Ovary (tissue), 9 donors: Measurements from ENCODE around the gene RASAL2. TPM values are rescaled to one million over a fixed set of nuclear protein-coding genes. Genes with fewer than 3 reads are reported as not detected.

Source experiments
- DNase-seq, 5 donors: peaks; one replicate each; pipeline ENCODE4 v3.0.0-alpha.2; 2019 to 2020
- H3K27ac ChIP-seq, 2 donors: fragments of 200-600 bp; one replicate each; pipeline versions ENCODE4 v1.5.1 to v1.8.0; 2019 to 2022
- H3K27me3 ChIP-seq: fragments of 200-600 bp; one replicate; pipeline ENCODE4 v1.8.0; 2022
- H3K36me3 ChIP-seq: fragments of 200-600 bp; sonication (generic); one replicate; pipeline ENCODE4 v1.5.1; 2019
- H3K4me1 ChIP-seq: one replicate; pipeline ENCODE4 v1.8.1; 2013; ENCODE audit warnings: mild to moderate bottlenecking, moderate library complexity; ENCODE audit not compliant: insufficient read depth
- H3K4me3 ChIP-seq: fragments of 200-600 bp; sonication (generic); one replicate; pipeline ENCODE4 v1.5.1; 2017
- H3K9me3 ChIP-seq, 2 donors: fragments of 200-600 bp in 1 of 2; sonication (generic) in 1 of 2; one replicate each; pipeline versions ENCODE4 v1.5.1 to v1.8.1; 2013 to 2019; ENCODE audit warnings: mild to moderate bottlenecking in 1 of 2, moderate library complexity in 1 of 2
- EP300 ChIP-seq: sonication (generic); formaldehyde crosslinking; IDR thresholded peaks from one replicate; pipeline ENCODE4 v1.6.1; 2017; ENCODE audit warnings: antibody characterized with exemption
- POLR2A ChIP-seq: fragments of 450-650 bp; IDR thresholded peaks from one replicate; pipeline ENCODE4 v1.6.1; 2017; ENCODE audit warnings: antibody characterized with exemption, mild to moderate bottlenecking, moderate library complexity
- WGBS, 3 donors: extraction: QIAGEN DNeasy Blood & Tissue Kit in 1 of 3; methylation state at CpG; one replicate each; pipeline versions ENCODE4 v1.1.5 to v1.1.7; 2013 to 2017; 5-methylcytosine and 5-hydroxymethylcytosine counted together
- intact Hi-C, 4 donors: fragments of 100-400 bp; cut with DNase I; formaldehyde crosslinking; loops; one replicate each; pipeline versions ENCODE4 v1.11.0 to v1.15.1; 2022 to 2023
- polyA plus RNA-seq, 2 donors: library from polyadenylated mRNA; stranded (reverse); fragments of 200-250 nt in 1 of 2; fragments of 350-450 nt in 1 of 2; fragmentation: Illumina TruSeq in 1 of 2; extraction: RNeasy Lipid Tissue Mini Kit (QIAGEN cat#74804) in 1 of 2; gene quantifications; one replicate each; pipeline ENCODE4 v1.2.3, GENCODE V29; 2013 to 2014
- total RNA-seq, 7 donors: library from RNA; depleted of rRNA in 2 of 7; stranded (reverse); fragments of >200 nt in 2 of 7; fragmentation: NEBNext Ultra II Directional in 3 of 7; extraction: Animal tissue kit (Norgen Biotek cat#: 25700) in 3 of 7; gene quantifications; one replicate each; pipeline versions ENCODE4 v1.1.0 to v1.2.4, GENCODE V29; 2016 to 2023
- TF ChIP-seq, protein P1 (sequence below), 3 donors: fragments of 450-650 bp in 2 of 3; fragments of 200-600 bp in 1 of 3; IDR thresholded peaks; one replicate each; pipeline versions ENCODE4 v1.5.1 to v1.8.0; 2016 to 2022; ENCODE audit warnings: antibody characterized with exemption in 3 of 3, mild to moderate bottlenecking in 1 of 3
- donor health status: DM: no; HTN: no; CAD: no; lungs with moderate emphysema.
- donor health status: DM: no; HTN: no; CAD: no.
- donor health status: Bipolar disorder and iron deficiency.
- donor health status: DM: yes; HTN: yes; CAD: no.
- donor health status: DM: no; HTN: no; CAD: no.
- donor health status: DM: yes; HTN: yes; CAD: no.

Gene RASAL2
- total and polyA plus RNA-seq, 9 donors, result 4.2 to 20.5 (median 11.5) TPM

- intact Hi-C loops, result no loop called here
- Histone ChIP-seq H3K36me3 (no peaks in the 10 kb centered on the region), H3K4me1 (no peaks in the 10 kb centered on the region), H3K9me3 (no peaks in the 10 kb centered on the region), H3K27ac (no peak overlapping the region), H3K4me3 (no peak overlapping the region), H3K27me3 (no peaks in the 10 kb centered on the region)
- whole genome bisulfite sequencing, 3 donors, result 67 to 81% (median 78%) methylated on average over 1 of the region's 1 CpG
- DNase-seq, result no peak
- TF ChIP-seq POLR2A (no peak), EP300 (no peak)
- TF ChIP-seq, protein P1, sequence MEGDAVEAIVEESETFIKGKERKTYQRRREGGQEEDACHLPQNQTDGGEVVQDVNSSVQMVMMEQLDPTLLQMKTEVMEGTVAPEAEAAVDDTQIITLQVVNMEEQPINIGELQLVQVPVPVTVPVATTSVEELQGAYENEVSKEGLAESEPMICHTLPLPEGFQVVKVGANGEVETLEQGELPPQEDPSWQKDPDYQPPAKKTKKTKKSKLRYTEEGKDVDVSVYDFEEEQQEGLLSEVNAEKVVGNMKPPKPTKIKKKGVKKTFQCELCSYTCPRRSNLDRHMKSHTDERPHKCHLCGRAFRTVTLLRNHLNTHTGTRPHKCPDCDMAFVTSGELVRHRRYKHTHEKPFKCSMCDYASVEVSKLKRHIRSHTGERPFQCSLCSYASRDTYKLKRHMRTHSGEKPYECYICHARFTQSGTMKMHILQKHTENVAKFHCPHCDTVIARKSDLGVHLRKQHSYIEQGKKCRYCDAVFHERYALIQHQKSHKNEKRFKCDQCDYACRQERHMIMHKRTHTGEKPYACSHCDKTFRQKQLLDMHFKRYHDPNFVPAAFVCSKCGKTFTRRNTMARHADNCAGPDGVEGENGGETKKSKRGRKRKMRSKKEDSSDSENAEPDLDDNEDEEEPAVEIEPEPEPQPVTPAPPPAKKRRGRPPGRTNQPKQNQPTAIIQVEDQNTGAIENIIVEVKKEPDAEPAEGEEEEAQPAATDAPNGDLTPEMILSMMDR (IDR thresholded peaks at IDR 0.05), result no peak
These were observed 57.9 kb downstream of the RASAL2 start for GRCh38 chr1:178151831-178152230.

DNA sequence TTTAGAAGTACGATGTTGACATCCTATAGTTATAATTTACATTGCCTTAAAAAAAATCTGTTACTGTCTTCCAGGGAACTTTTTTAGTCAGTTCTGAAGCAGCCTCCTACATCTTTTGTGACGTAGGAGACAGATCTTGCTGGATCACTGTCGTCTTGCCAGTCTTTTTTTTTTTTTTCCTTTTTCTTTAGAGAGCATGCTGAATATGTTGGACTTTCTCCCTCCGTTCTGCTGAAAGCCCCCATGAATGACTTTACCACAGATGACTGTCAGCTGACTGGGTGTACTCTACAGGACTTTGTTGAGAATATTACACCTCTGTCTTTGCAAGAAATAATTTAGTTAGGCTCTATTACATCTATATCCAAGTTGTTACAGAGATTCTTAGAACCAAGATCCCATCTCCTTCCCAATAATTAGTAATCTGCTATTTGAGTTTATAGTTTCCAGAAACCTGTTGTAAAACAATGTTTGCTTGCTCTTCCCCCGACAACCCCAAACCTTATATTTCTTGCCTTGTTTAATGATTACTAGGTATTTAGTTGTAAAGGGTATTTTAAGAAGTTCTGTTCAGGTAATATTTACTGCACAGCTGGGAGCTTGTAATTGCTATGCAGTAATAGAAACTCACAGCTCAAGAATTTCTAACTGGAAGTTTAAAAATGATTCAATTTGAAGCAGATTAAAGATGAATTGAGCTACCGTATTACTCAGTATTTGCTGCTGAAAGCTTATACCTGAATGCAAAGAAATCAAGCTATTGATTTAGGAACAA is 61.8 kb downstream of the RASAL2 start:
- intact Hi-C loops, result no loop called here
- DNase-seq, result no peak
- Histone ChIP-seq H3K4me1 (no peaks in the 10 kb centered on the region), H3K9me3 (no peaks in the 10 kb centered on the region), H3K27me3 (no peaks in the 10 kb centered on the region), H3K36me3 (no peaks in the 10 kb centered on the region), H3K4me3 (no peak overlapping the region), H3K27ac (no peak overlapping the region)
- 62 to 80% (median 80%) methylated on average over 6 of the region's 6 CpGs for whole genome bisulfite sequencing, 3 donors
- TF ChIP-seq EP300 (no peak), POLR2A (no peak)
- TF ChIP-seq, protein P1 (IDR thresholded peaks at IDR 0.05), result no peak

DNA sequence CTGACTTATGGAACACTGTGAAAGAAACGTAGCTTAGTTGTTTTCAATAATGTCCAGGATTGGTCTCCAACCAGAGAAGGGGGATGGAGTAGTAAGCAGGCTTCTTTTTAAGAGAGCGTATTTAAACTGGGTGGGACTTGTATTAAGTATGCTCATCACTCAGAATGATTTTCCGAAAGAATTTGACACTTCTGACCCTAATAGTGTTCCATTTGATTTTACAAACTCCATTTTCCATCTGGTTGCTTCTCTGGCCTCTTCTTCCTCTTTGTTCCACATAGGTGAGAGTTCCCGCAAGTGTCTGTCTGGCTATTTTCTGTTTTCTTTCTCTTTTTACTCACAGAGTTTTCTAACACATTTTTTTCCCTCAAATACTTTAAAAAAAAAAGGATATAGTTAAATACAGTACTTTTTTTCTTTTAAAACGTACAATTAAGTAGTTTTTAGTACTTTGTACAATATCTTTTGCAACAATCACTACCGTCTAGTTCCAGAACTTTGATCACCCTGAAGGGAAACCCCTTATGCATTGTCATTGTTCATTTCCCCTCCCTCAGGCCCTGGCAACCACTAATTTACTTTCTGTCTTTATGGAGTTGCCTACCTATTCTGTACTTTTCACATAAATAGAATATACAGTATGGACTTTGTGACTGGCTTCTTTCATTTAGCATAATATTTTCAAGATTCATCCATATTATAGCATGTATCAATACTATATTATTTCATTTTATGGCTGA is 67.0 kb downstream of the RASAL2 start:
- TF ChIP-seq, protein P1 (IDR thresholded peaks at IDR 0.05), result no peak
- no peak for TF ChIP-seq EP300
- TF ChIP-seq POLR2A, result no peak
- Histone ChIP-seq H3K27ac (no peak overlapping the region), H3K9me3 (no peaks in the 10 kb centered on the region), H3K4me3 (no peak overlapping the region), H3K36me3 (no peaks in the 10 kb centered on the region), H3K27me3 (no peaks in the 10 kb centered on the region), H3K4me1 (no peaks in the 10 kb centered on the region)
- intact Hi-C loops, result no loop called here
- no peak for DNase-seq
- 86 to 89% (median 88%) methylated on average over 6 of the region's 6 CpGs for WGBS, 3 donors

GRCh38 chr1:178161516-178161915 is 67.6 kb downstream of the RASAL2 start:
- Histone ChIP-seq H3K4me3 (no peak overlapping the region), H3K27ac (no peak overlapping the region), H3K27me3 (no peaks in the 10 kb centered on the region), H3K36me3 (no peaks in the 10 kb centered on the region), H3K4me1 (no peaks in the 10 kb centered on the region), H3K9me3 (no peaks in the 10 kb centered on the region)
- WGBS, 3 donors, result 54 to 62% (median 56%) methylated on average over 2 of the region's 2 CpGs
- TF ChIP-seq, protein P1 (IDR thresholded peaks at IDR 0.05), result no peak
- TF ChIP-seq EP300 (no peak), POLR2A (no peak)
- no peak for DNase-seq
- intact Hi-C loops, result no loop called here
